Sigmoid colon (tissue), 7 donors: ENCODE measurements around the gene HK2. TPM values are rescaled to one million over a fixed set of nuclear protein-coding genes. Genes with fewer than 3 reads are reported as not detected.

Source experiments
- DNase-seq: peaks from one replicate; pipeline ENCODE4 v3.0.0-alpha.2; 2019
- H3K27ac ChIP-seq, 4 donors: fragments of 200-600 bp; sonication (generic); one replicate each; pipeline ENCODE4 v1.5.1; 2016 to 2019; ENCODE audit warnings: mild to moderate bottlenecking in 1 of 4
- H3K27me3 ChIP-seq, 3 donors: fragments of 200-600 bp; sonication (generic); one replicate each; pipeline ENCODE4 v1.5.1; 2019; ENCODE audit warnings: mild to moderate bottlenecking in 1 of 3
- H3K36me3 ChIP-seq, 4 donors: fragments of 200-600 bp; sonication (generic); one replicate each; pipeline ENCODE4 v1.5.1; 2016 to 2019
- H3K4me1 ChIP-seq, 4 donors: fragments of 200-600 bp; sonication (generic); one replicate each; pipeline ENCODE4 v1.5.1; 2017 to 2019
- H3K4me3 ChIP-seq, 4 donors: fragments of 200-600 bp; sonication (generic); one replicate each; pipeline ENCODE4 v1.5.1; 2017 to 2019; ENCODE audit warnings: mild to moderate bottlenecking in 2 of 4, moderate library complexity in 1 of 4
- H3K9me3 ChIP-seq, 4 donors: fragments of 200-600 bp in 3 of 4; sonication (generic) in 3 of 4; one replicate each; pipeline versions ENCODE4 v1.5.1 to v1.6.1; 2013 to 2019
- CTCF ChIP-seq, 4 experiments: fragments of 450-650 bp in 3 of 4; fragments of 200-600 bp in 1 of 4; IDR thresholded peaks; one replicate each; pipeline ENCODE4 v1.5.1; 2016 to 2019; ENCODE audit warnings: antibody characterized with exemption in 4 of 4, mild to moderate bottlenecking in 3 of 4, moderate library complexity in 2 of 4
- EP300 ChIP-seq, 4 donors: sonication (generic); formaldehyde crosslinking; IDR thresholded peaks; one replicate each; pipeline ENCODE4 v1.6.1; 2017; ENCODE audit warnings: antibody characterized with exemption in 4 of 4
- POLR2A ChIP-seq, 2 donors: fragments of 450-650 bp; IDR thresholded peaks; one replicate each; pipeline ENCODE4 v1.6.1; 2016; ENCODE audit warnings: antibody characterized with exemption in 2 of 2, mild to moderate bottlenecking in 2 of 2, moderate library complexity in 2 of 2
- POLR2AphosphoS5 ChIP-seq, 4 donors: sonication (generic); formaldehyde crosslinking; IDR thresholded peaks; one replicate each; pipeline ENCODE4 v1.6.1; 2017; ENCODE audit warnings: antibody characterized with exemption in 4 of 4
- WGBS, 2 donors: extraction: QIAGEN DNeasy Blood & Tissue Kit; methylation state at CpG; one replicate each; pipeline ENCODE4 v1.1.7; 2013; 5-methylcytosine and 5-hydroxymethylcytosine counted together
- intact Hi-C: fragments of 100-400 bp; cut with DNase I; formaldehyde crosslinking; loops from one replicate; pipeline ENCODE4 v1.15.1; 2023
- polyA plus RNA-seq, 3 donors: library from polyadenylated mRNA; stranded (reverse); fragments of 200-250 nt; gene quantifications; one replicate each; pipeline ENCODE4 v1.2.3, GENCODE V29; 2013
- total RNA-seq, 4 donors: library from RNA; depleted of rRNA; stranded (reverse); fragments of >200 nt; gene quantifications; one replicate each; pipeline ENCODE4 v1.1.0, GENCODE V29; 2016
- donor health status: healthy with polysubstance abuse.
- donor health status: Bipolar disorder and iron deficiency.
- donor health status: healthy.

Gene HK2
- total and polyA plus RNA-seq, 7 donors = 1.3 to 118 (median 1.9) TPM

GRCh38 chr2:74938264-74938663 is 104.3 kb downstream of the HK2 start:
- Histone ChIP-seq H3K4me1 (no peaks in the 10 kb centered on the region), H3K27ac (no peak overlapping the region), H3K9me3 (no peaks in the 10 kb centered on the region), H3K27me3 (no peaks in the 10 kb centered on the region), H3K36me3 (no peaks in the 10 kb centered on the region), H3K4me3 (no peak overlapping the region)
- intact Hi-C loops = no loop called here
- DNase-seq = no peak
- 92 to 97% methylated on average over 4 of the region's 4 CpGs for WGBS, 2 donors
- no peak for TF ChIP-seq POLR2AphosphoS5 (IDR thresholded peaks at IDR 0.05)
- no peak for TF ChIP-seq CTCF (IDR thresholded peaks at IDR 0.05)
- no peak for TF ChIP-seq POLR2A (IDR thresholded peaks at IDR 0.05)
- TF ChIP-seq EP300 (IDR thresholded peaks at IDR 0.05) = no peak

DNA sequence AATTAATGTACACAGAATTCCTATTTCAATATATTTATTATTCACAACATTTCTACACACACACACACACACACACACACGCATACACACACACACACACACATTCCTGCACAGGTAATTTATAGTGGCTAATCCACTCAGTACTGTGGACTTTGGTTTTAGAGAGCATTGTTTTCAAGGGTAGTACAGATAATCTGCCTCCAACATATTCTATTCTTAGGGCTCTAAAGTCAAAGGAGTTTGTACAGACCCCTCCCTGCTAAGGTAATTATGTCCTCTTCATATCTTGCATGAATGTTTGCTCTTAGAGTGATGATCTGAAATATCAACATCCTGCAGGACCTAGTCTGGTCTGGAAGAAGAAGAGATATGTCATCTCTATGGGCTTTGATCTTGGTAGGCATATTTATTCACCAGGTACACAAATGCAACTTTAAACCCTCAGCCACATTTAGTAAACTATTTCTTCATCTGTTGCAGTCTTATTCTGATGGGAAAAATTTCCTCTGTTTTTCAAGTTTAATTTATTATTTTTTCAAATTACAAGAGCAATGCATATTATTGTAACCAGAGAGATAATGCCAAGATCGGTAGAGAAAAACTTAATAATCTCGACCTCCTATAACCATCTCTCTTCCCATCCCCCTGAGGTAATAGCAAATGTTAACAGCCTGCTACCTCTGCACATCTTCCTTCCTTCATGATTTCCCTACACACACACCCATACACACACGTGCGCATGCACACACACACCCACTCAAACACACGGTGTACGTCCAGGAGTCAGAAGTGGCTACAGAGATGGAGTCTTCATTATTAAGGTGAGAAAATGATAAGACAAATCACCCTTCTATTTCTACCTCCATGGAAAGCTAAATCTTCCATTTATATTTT is 106.2 kb downstream of the HK2 start:
- intact Hi-C loops = no loop called here
- Histone ChIP-seq H3K36me3 (no peaks in the 10 kb centered on the region), H3K27ac (no peak overlapping the region), H3K27me3 (no peaks in the 10 kb centered on the region), H3K4me1 (no peaks in the 10 kb centered on the region), H3K9me3 (no peaks in the 10 kb centered on the region), H3K4me3 (no peak overlapping the region)
- TF ChIP-seq CTCF (IDR thresholded peaks at IDR 0.05) (no peak), POLR2A (IDR thresholded peaks at IDR 0.05) (no peak), POLR2AphosphoS5 (IDR thresholded peaks at IDR 0.05) (no peak), EP300 (IDR thresholded peaks at IDR 0.05) (no peak)
- DNase-seq = no peak
- 49 to 80% methylated on average over 7 of the region's 7 CpGs for WGBS, 2 donors

DNA sequence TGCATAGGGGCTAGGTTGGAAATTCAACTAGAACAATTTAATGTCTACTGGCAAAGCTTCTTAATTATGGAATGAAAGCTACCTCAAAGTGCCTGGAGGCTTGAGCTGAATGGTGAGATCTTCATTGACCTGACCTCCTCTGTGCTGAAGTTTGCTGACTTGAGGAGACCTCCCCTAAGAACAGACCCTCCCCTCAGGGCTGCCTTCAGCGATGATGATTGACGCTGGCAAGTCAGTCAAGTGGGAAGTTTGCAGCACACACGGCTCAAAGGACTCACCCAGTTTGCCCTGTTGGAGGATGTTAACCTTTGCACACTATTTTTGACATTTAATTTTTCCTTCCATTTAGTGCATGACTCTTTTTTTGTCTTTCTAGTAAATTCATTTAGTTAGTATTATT is 107.4 kb downstream of the HK2 start:
- no peak for TF ChIP-seq EP300 (IDR thresholded peaks at IDR 0.05)
- TF ChIP-seq CTCF (IDR thresholded peaks at IDR 0.05) = no peak
- no peak for TF ChIP-seq POLR2AphosphoS5 (IDR thresholded peaks at IDR 0.05)
- TF ChIP-seq POLR2A (IDR thresholded peaks at IDR 0.05) = no peak
- Histone ChIP-seq H3K27ac (no peak overlapping the region), H3K4me3 (no peak overlapping the region), H3K9me3 (no peaks in the 10 kb centered on the region), H3K27me3 (no peaks in the 10 kb centered on the region), H3K36me3 (no peaks in the 10 kb centered on the region), H3K4me1 (no peaks in the 10 kb centered on the region)
- intact Hi-C loops = no loop called here
- WGBS, 2 donors = 93 to 94% methylated on average over 3 of the region's 3 CpGs
- no peak for DNase-seq

GRCh38 chr2:74942263-74942662 is 108.3 kb downstream of the HK2 start:
- 91 to 94% methylated on average over 5 of the region's 5 CpGs for WGBS, 2 donors
- H3K27me3 ChIP-seq = no peaks in the 10 kb centered on the region
- no peak for TF ChIP-seq CTCF (IDR thresholded peaks at IDR 0.05)
- no peak for TF ChIP-seq POLR2A (IDR thresholded peaks at IDR 0.05)
- no peaks in the 10 kb centered on the region for H3K4me1 ChIP-seq
- no peaks in the 10 kb centered on the region for H3K36me3 ChIP-seq
- no peaks in the 10 kb centered on the region for H3K9me3 ChIP-seq
- no peak for DNase-seq
- intact Hi-C loops = no loop called here
- no peak overlapping the region for H3K27ac ChIP-seq
- no peak overlapping the region for H3K4me3 ChIP-seq

Other genes starting within 250 kb of the HK2 start
- gene M1AP, start 185.8 kb upstream of the HK2 start, total RNA-seq = under 1 TPM in 2 of 4 donors, not detected in 2; 0.16 to 0.36 TPM
- gene M1AP, start 185.8 kb upstream of the HK2 start, polyA plus RNA-seq = under 1 TPM in 2 of 3 donors, not detected in 1; 0.31 to 0.60 TPM
- gene SEMA4F, start 179.9 kb upstream of the HK2 start, total RNA-seq = 1 to 10 TPM; 2.2 to 5.5 (median 3.6) TPM
- gene SEMA4F, start 179.9 kb upstream of the HK2 start, polyA plus RNA-seq = 1 to 10 TPM in 2 of 3 donors, under 1 TPM in 1; 0.69 to 3.5 (median 1.2) TPM
- 10 to 100 TPM; 26.7 to 51.7 (median 40.6) TPM for gene POLE4, start 124.5 kb downstream of the HK2 start, total RNA-seq
- gene POLE4, start 124.5 kb downstream of the HK2 start, polyA plus RNA-seq = 100 to 1,000 TPM in 1 of 3 donors, 10 to 100 TPM in 2; 60.6 to 147 (median 62.9) TPM